HG03565 (cell line): ENCODE measurements around the gene SETD2.
"Not testable (repeated sequence)": the region's sequence is repeated elsewhere in the genome, so short reads cannot be mapped to it uniquely, and the experiment has no call there.

Source experiments
- ATAC-seq: cut with Tn5 transposase; IDR thresholded peaks from one replicate; pipeline ENCODE4 v1.9.1; 2021; ENCODE audit warnings: mild to moderate bottlenecking, moderate library complexity; ENCODE audit not compliant: unreplicated experiment

SETD2 gene

GRCh38 chr3:47156396-47156795 is 7.5 kb downstream of the SETD2 start:
- ATAC-seq = no peak

GRCh38 chr3:47152578-47152977 is 11.3 kb downstream of the SETD2 start:
- no peak for ATAC-seq

- ATAC-seq = no peak
Observed at GRCh38 chr3:47151836-47152235, 12.1 kb downstream of the SETD2 start.

GRCh38 chr3:47149339-47149933 is 14.5 kb downstream of the SETD2 start:
- no peak for ATAC-seq

DNA sequence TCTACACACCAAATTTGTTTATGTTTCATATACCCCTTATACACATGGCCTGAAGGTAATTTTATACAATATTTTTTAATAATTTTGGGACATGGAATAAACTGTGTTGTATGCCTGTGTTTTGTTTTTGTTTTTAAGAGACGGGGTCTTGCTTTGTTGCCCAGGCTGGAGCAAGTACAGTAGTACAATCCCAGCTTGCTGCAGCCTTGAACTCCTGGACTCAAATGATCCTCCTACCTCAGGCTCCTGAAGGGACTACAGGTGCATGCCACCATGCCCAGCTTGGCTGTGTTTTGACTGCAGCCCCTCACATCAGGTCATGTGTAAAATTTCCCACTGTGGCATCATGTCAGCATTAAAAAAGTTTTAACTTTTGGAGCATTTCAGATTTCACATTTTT is 18.6 kb downstream of the SETD2 start:
- no peak for ATAC-seq

GRCh38 chr3:47143068-47143467 is 20.8 kb downstream of the SETD2 start:
- no peak for ATAC-seq

DNA sequence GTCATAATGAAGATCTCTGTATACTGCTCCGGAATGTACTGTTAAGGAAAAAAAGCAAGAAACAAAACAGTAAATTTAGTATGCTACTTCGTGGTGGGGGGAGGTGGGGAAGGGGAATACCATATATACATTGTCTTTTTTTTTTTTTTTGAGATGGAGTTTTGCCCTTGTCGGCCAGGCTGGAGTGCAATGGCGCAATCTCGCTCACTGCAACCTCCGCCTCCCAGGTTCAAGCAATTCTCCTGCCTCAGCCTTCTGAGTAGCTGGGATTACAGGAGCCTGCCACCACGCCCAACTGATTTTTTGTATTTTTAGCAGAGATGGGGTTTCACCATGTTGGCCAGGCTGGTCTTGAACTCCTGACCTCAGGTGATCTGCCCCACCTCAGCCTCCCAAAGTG is 21.4 kb downstream of the SETD2 start:
- ATAC-seq = not testable (repeated sequence)

GRCh38 chr3:47140973-47141461 is 22.9 kb downstream of the SETD2 start:
- peak; percentile 78 for ATAC-seq

GRCh38 chr3:47140553-47140952 is 23.4 kb downstream of the SETD2 start:
- not testable (repeated sequence) for ATAC-seq

- no peak for ATAC-seq
Observed at GRCh38 chr3:47134311-47134710, 29.6 kb downstream of the SETD2 start.

- ATAC-seq = no peak
Observed at GRCh38 chr3:47133641-47134040, 30.3 kb downstream of the SETD2 start.

DNA sequence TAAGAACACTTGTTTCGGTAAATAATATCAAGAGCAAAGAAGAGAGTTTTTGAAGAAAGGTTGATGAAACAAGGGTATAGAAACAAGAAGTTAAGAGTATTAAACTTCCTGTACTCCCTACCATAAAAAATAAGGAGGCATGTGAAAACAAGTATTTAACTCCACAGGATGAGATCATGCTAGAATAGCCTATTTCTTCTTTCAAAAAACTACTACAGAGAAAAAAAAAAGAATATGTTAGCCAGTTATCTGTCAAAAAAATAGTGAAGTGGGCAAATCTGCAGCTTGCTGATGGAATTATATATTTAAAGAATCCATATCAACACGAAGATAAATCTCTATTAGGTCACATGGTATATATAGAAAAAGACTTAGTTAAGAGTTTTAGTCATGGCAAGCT is 33.4 kb downstream of the SETD2 start:
- no peak for ATAC-seq

- ATAC-seq = no peak
Observed at GRCh38 chr3:47128137-47128536, 35.8 kb downstream of the SETD2 start.

GRCh38 chr3:47123857-47124256 is 40.1 kb downstream of the SETD2 start:
- no peak for ATAC-seq

GRCh38 chr3:47121409-47121808 is 42.5 kb downstream of the SETD2 start:
- ATAC-seq = no peak

DNA sequence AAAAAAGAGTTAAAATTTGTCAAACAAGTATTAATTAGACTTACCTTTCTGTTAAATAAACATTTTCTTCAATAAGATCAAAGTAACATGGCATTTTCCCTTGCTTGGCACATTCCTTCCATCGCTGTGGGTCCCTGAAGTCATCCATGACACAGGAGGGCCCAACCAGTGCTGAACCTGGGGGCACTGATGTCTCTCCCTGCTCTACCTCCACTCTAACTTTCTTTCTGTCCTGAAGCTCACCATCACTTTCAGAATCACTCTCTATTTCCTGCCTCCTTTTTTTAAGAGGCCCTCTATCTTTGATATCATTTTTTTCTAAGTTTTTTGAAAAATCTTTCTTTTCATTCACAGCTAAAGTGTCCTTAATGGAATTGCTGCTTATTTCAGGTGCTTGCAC is 43.8 kb downstream of the SETD2 start:
- no peak for ATAC-seq

- not testable (repeated sequence) for ATAC-seq
Observed at GRCh38 chr3:47119387-47119786, 44.5 kb downstream of the SETD2 start.

DNA sequence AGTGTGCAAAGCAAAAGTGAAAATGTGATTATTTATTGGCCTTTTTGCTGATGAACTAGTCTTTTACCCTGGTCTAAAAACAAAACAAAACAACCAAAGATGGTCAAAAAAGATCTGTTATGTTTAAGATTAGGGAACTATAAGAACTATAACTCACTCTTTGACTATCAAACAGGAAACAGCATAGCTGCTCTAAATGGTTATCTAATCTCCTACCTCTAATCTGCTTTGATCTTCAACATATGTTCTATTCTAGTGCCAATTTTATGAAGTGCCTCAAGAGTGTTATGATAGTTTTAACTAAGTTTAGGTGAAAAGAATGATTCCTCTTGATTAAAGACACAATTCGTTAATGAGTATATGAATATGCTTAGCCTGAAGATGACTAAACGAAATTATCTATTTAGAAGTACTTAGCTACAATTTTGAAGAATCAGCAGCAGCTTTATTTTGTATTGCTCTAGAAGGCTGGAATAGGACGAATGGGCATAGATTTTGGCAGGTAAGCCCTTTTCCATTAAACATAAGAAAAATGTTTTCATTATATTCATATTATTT is 46.0 kb downstream of the SETD2 start:
- no peak for ATAC-seq

GRCh38 chr3:47115524-47115923 is 48.4 kb downstream of the SETD2 start:
- ATAC-seq = not testable (repeated sequence)

DNA sequence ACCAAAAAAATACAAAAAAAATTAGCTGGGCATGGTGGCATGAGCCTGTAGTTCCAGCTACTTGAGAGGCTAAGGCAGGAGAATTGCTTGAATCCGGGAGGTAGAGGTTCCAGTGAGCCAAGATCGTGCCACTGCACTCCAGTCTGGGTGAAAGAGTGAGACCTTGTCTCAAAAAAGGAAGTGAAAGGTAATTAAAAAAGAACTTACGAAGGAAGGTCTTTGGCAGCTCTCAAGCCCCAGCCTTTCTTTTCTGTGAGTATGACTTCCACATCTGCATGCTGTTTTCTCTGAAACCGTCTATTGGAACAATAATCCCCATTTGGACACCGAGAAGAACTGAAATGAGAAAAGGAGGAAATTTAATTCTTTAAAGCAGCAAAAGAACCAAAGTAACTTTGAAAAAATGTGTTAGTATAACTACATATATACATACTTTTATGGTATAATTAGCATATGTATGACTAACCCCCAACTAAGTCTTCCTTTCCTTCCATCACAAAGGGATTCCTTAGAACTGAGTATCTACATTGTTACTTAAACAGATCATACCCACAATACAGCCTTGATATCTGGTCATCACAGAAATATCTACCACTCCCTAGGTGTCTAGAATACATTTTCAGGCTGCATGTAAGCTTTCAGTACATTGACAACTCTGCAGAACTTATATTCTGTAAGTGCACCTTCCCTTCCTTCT is 50.1 kb downstream of the SETD2 start:
- ATAC-seq = no peak

GRCh38 chr3:47112997-47113396 is 50.9 kb downstream of the SETD2 start:
- no peak for ATAC-seq

DNA sequence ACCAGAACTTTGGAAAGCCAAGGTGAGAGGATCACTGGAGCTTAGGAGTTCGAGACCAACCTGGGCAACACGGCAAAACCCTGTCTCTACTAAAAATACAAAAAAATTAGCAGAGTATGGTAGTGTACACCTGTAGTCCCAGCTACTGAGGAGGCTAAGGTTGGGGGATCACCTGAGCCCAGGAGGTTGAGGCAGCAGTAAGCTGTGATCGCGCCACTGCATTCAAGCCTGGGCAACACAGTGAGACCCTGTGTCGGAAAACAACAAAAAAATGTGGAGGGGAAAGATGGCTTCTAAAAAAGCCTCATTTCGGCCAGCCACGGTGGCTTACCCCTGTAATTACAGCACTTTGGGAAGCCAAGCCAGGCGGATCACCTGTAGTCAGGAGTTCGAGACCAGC is 54.5 kb downstream of the SETD2 start:
- ATAC-seq = no peak
